GM19023 (cell line): ENCODE measurements around the gene TSFM.

ENCODE experiments used
- ATAC-seq: cut with Tn5 transposase; IDR thresholded peaks from one replicate; pipeline ENCODE4 v1.9.1; 2021; ENCODE audit warnings: mild to moderate bottlenecking, moderate library complexity; ENCODE audit not compliant: unreplicated experiment

The TSFM gene

GRCh38 chr12:57777911-57778310 is 4.7 kb upstream of the TSFM start:
- ATAC-seq = no peak

GRCh38 chr12:57779736-57780135 is 2.9 kb upstream of the TSFM start:
- no peak for ATAC-seq

GRCh38 chr12:57780284-57780897 is 2.2 kb upstream of the TSFM start:
- ATAC-seq = no peak

- ATAC-seq = no peak
Observed at GRCh38 chr12:57781244-57781643, 1.3 kb upstream of the TSFM start.

- ATAC-seq = no peak
Observed at GRCh38 chr12:57781801-57782200, 786 bp upstream of the TSFM start.

GRCh38 chr12:57782243-57782607 is 362 bp upstream of the TSFM start:
- ATAC-seq = no peak

GRCh38 chr12:57783466-57783801 is 847 bp downstream of the TSFM start:
- no peak for ATAC-seq

- ATAC-seq = no peak
Observed at GRCh38 chr12:57783861-57784260, 1.3 kb downstream of the TSFM start.

- ATAC-seq = no peak
Observed at GRCh38 chr12:57793920-57794319, 11.3 kb downstream of the TSFM start.

GRCh38 chr12:57795354-57795753 is 12.8 kb downstream of the TSFM start:
- ATAC-seq = no peak

GRCh38 chr12:57796996-57797395 is 14.4 kb downstream of the TSFM start:
- ATAC-seq = no peak

GRCh38 chr12:57797933-57798332 is 15.3 kb downstream of the TSFM start:
- no peak for ATAC-seq

GRCh38 chr12:57800965-57801364 is 18.4 kb downstream of the TSFM start:
- no peak for ATAC-seq

- ATAC-seq = no peak
Observed at GRCh38 chr12:57802607-57803006, 20.0 kb downstream of the TSFM start.

GRCh38 chr12:57803319-57803893 is 20.8 kb downstream of the TSFM start:
- no peak for ATAC-seq

- no peak for ATAC-seq
Observed at GRCh38 chr12:57806677-57807076, 24.1 kb downstream of the TSFM start.

- ATAC-seq = no peak
Observed at GRCh38 chr12:57807285-57807684, 24.7 kb downstream of the TSFM start.

- ATAC-seq = no peak
Observed at GRCh38 chr12:57808351-57808750, 25.8 kb downstream of the TSFM start.

GRCh38 chr12:57809425-57809824 is 26.8 kb downstream of the TSFM start:
- ATAC-seq = no peak

- ATAC-seq = no peak
Observed at GRCh38 chr12:57810450-57810849, 27.9 kb downstream of the TSFM start.

GRCh38 chr12:57811028-57811755 is 28.6 kb downstream of the TSFM start:
- no peak for ATAC-seq

GRCh38 chr12:57813111-57813970 is 30.8 kb downstream of the TSFM start:
- no peak for ATAC-seq
